Measurements from ENCODE around the gene TWF1.

DNA sequence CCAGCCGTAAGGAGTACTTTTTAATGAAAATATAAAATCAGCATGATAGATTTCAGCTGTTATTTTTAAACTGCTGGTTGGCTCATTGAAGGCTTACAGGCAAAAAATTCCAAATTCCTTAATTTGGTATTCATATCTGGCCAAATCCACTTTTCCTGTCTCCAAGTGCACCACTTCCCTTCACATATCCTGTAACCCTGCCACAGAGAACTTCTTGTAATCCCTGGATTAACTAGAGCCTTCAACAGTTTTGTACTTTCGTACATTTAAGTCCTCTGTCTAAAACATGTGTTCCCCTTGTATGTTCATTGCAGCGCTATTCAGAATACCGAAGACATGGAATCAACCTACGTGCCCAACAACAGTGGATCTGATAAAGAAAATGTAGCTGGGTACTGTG, 57.1 kb downstream of the TWF1 start:
- TF ChIP-seq GATA3 (IDR thresholded peaks at IDR 0.05; ENCODE audit: low read depth, low read length) (no peak), GATA2 (IDR thresholded peaks at IDR 0.05; ENCODE audit: low read depth, low read length) (no peak)

Data from SH-SY5Y (cell line).